Mammary epithelial cell (primary cell): ENCODE measurements around the gene BRI3.

Source experiments
- EZH2 ChIP-seq: IDR thresholded peaks from 2 replicates; pipeline ENCODE4 v1.6.1; 2012; ENCODE audit warnings: low read length, inconsistent platforms, borderline replicate concordance
- TF ChIP-seq, protein P1 (sequence below), 2 donors: IDR thresholded peaks in 1 of 2; conservative IDR thresholded peaks in 1 of 2; 2 replicates each; pipeline ENCODE4 v1.5.1; 2011 to 2012; ENCODE audit warnings: inconsistent platforms in 2 of 2, low read length in 2 of 2, mild to moderate bottlenecking in 2 of 2, control low read depth in 1 of 2, low read depth in 1 of 2; ENCODE audit not compliant: insufficient read depth in 1 of 2; ENCODE audit errors: extremely low read depth in 1 of 2

GRCh38 chr7:98233219-98234070 is 48.0 kb upstream of the BRI3 start:
- TF ChIP-seq, protein P1, sequence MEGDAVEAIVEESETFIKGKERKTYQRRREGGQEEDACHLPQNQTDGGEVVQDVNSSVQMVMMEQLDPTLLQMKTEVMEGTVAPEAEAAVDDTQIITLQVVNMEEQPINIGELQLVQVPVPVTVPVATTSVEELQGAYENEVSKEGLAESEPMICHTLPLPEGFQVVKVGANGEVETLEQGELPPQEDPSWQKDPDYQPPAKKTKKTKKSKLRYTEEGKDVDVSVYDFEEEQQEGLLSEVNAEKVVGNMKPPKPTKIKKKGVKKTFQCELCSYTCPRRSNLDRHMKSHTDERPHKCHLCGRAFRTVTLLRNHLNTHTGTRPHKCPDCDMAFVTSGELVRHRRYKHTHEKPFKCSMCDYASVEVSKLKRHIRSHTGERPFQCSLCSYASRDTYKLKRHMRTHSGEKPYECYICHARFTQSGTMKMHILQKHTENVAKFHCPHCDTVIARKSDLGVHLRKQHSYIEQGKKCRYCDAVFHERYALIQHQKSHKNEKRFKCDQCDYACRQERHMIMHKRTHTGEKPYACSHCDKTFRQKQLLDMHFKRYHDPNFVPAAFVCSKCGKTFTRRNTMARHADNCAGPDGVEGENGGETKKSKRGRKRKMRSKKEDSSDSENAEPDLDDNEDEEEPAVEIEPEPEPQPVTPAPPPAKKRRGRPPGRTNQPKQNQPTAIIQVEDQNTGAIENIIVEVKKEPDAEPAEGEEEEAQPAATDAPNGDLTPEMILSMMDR (conservative IDR thresholded peaks at IDR 0.05 in 1 of 2, IDR thresholded peaks at IDR 0.05 in 1 of 2; ENCODE audit: extremely low read depth in 1 of 2, insufficient read depth in 1 of 2, low read depth in 1 of 2, low read length in 2 of 2): no peak
- no peak for TF ChIP-seq EZH2
